Fibroblast of upper back skin (primary cell): ENCODE data around the gene ARHGAP45.
"Not testable (repeated sequence)": the region's sequence is repeated elsewhere in the genome, so short reads cannot be mapped to it uniquely, and the experiment has no call there.

Source experiments
- DNase-seq: peaks from one replicate; pipeline ENCODE4 v3.0.0-alpha.2; 2013

Gene ARHGAP45

DNA sequence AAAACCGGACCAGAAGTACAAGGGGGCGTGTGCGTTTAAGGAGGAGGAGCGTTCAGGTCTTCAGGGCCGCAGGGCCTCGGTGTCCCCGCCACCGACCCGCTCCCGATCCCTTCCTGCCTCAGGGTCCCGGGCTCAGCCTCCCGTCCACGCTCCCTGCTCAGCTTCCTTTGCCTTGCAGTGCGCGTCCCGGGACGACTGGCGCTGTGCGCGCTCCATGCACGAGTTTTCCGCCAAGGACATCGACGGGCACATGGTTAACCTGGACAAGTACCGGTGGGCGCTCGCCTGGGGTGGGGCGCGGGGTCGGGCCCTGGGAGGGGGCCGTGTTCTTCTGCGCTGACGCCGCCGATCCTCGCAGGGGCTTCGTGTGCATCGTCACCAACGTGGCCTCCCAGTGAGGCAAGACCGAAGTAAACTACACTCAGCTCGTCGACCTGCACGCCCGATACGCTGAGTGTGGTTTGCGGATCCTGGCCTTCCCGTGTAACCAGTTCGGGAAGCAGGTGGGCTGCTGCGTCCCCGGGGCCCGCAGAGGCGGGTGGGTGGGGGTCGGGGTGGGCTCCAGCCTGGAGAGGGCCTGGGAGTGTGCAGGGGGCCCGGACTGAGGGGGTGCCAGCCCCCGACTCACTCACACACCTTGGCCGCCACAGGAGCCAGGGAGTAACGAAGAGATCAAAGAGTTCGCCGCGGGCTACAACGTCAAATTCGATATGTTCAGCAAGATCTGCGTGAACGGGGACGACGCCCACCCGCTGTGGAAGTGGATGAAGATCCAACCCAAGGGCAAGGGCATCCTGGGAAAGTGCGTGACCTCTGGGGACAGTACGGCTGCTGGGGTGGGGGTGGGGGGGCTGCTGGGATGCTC lies 38.3 kb downstream of the ARHGAP45 start:
- DNase-seq: peak; percentile 23

DNA sequence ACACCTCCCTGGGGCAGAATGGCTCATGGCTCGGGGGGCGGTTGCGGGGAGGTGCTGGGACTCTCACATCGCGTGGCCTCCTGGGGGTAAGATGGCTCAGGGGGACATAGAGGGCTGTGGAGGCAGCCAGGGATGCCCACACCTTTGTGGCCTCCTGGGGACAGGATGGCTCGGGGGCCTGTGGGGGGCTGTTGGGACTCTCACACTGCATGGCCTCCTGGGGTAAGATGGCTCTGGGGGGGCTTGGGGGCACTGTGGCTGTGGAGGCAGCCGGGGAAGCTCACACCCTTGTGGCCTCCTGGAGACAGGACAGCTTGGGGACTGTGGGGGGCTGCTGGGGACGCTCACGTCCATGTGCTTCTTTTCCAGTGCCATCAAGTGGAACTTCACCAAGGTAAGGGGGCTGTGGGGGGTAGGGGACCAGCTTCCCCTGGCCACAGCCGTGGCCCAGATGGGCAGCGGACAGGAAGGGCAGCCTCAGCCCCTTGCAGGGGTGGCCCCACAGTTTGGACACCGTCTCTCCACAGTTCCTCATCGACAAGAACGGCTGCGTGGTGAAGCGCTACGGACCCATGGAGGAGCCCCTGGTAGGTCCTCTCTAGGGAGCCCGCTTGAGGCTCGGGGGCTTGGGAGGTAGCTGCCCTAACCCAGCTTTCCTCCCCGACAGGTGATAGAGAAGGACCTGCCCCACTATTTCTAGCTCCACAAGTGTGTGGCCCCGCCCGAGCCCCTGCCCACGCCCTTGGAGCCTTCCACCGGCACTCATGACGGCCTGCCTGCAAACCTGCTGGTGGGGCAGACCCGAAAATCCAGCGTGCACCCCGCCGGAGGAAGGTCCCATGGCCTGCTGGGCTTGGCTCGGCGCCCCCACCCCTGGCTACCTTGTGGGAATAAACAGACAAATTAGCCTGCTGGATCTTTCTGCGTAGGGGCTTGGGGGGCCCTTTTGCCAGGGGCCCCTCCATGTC lies 39.2 kb downstream of the ARHGAP45 start:
- no peak for DNase-seq

DNA sequence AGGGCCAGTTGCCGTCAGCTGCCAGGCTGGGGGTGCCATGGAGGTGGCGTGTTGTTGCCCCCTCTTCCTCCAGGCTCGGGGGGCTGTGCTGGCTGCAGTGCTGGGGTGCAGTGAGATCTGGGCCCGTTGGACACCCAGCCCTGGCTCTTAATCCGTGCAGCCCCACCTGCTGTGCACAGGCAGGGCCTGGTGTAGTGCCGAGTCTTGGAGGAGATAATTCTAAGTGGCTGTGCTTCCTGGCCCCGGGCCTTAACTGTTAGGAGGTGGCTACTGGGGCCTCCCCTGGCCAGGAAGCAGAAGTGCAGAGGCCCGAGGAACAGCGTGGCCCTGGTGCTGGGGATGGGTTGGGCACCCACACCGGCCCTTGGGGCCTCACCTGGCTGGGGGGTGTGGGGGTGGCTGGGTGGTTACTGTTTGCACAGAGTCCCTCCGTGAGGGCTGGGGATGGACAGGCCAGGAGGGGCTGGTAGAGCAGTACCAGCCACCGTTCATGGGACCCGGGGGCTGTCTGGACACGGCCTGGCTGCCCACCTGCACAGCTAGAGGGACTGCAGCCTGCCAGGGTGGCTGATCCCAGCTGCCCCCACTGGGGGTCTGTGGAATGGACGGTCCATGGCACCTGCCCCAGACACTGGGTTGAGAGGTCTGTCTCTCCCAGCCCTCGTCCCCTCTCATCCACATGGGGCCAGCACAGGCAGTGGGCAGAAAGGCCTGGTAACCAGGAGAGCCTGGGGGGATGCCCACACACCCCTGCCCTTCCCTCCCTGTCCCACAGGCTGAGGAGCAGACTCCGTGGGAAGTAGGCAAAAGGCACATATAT lies 40.1 kb downstream of the ARHGAP45 start:
- DNase-seq: peak; percentile 37

DNA sequence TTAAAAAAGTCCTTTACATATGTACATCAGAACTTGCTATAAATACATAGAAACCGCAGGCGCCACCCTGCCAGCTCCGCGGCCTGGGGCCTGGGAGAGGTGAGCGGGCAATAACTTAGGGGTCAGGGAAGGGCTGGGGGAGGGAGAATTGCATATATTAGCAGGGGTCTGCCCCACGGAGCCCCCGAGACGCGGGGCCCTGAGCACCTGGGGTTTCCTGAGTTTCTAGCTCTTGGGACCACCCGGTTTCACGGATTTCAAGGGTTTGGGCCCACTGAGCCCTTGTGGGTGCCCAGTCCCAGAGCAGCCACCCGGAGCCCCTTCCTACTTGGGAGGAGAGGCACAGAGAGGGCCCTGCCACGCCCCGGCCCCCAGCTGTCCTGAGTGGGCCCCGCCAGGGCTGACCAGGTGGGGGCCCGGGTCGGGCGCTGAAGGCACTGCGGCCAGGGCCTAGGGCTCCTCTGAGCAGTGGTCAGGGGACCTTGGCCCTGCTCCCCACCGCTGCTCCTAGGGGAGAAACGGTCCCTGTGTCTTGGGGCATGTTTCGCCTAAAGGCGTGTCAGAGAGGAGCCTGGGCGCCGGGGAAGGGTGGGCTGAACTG lies 40.8 kb downstream of the ARHGAP45 start:
- no peak for DNase-seq

DNA sequence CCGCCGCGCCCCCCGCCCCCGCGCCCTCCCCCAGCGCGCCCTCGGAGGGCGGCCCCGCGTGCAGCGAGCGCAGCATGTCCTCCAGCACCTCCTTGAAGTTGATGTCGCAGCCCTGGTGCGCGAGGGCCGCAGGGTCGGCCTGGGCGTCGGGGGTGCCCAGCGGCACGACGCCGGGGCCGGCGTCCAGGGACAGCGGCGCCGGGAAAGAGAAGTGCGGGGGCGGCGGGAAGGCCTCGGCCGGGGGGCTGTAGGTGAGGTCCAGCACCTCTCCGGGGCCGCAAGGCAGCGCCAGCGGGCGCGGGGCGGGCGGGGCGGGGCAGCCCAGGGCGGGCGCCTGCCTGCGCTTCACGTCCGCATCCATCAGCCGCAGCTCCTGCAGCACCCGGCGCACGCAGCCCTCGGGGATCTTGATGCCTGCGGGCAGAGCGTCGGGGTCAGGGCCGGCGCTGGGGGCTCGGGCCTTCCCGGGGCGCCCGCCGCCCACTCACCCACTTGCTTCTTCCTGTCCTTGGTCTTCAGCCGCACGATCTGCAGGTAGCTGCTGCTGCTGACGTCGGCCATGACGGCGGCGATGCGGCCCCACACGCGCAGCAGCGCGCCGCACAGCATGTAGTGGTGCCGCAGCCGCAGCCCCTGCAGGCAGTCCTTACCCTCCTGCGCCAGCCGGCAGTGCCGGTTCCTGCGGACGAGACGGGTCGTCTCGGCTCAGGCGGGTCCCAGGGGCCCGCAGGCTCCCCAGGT lies 41.5 kb downstream of the ARHGAP45 start:
- no peak for DNase-seq

DNA sequence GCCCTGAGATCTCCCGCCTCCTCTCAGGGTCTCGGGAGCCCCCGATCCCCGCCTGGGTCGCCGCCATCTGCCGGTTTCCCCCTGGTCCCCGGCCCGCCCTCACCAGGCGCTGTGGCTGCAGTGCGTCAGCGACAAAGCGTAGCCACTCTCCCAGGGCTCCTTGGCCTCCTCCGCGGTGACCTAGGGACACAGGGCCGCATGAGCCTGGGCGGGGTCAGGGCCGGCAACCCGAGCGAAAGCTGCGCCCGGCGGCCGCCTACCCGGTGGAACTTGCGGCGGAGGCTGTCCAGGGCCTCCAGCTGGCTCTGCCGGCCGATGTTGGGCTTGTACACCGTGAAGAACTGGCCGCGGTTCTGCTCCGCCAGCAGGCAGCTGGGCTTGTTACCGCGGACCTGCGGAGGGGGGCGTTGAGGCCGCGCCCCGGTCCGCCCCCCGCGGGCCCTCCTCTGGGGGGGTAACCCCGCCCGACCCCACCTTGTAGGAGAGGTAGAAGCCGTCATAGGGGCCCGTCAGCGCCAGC lies 42.1 kb downstream of the ARHGAP45 start:
- DNase-seq: no peak

DNA sequence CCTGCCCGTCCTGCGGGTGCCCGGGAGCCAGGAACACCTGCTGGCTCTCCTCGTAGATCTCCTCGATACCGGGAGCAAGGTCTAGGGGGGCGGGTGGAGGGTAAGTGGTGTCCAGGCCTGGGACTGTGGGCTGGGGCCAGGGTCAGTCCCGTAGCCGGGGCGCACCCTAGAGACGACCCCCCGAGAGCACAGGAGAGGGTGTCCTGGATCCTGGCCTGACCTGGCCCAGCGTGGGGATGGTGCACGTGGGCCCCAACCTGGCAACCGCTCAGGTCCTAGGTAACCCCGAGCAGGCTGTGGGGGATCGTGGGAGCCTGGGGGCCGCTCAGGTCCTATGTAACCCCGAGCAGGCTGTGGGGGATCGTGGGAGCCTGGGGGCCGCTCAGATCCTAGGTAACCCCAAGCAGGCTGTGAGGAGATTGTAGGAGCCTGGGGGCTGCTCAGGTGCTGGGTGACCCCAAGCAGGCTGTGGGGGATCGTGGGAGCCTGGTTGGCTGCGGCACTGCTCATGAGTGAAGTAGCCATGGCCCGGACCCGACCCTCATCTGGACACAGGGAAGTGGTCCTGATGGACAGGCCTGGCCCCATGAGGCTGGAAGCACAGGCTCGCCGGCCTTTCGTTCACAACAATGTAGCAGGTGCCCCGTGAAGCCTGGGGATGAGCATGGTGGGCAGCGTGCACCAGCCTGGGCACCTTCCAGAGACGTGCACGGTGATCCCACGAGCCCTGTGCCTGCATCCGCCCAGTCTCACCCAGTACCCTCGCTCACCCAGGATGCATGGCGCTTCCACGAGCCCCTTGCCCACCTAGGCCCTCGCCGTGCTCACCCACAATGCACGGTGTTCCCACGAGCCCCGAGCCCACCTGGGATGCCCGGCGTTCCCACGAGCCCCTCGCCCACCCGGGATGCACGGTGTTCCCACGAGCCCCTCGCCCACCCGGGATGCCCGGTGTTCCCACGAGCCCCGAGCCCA lies 43.0 kb downstream of the ARHGAP45 start:
- no peak for DNase-seq

DNA sequence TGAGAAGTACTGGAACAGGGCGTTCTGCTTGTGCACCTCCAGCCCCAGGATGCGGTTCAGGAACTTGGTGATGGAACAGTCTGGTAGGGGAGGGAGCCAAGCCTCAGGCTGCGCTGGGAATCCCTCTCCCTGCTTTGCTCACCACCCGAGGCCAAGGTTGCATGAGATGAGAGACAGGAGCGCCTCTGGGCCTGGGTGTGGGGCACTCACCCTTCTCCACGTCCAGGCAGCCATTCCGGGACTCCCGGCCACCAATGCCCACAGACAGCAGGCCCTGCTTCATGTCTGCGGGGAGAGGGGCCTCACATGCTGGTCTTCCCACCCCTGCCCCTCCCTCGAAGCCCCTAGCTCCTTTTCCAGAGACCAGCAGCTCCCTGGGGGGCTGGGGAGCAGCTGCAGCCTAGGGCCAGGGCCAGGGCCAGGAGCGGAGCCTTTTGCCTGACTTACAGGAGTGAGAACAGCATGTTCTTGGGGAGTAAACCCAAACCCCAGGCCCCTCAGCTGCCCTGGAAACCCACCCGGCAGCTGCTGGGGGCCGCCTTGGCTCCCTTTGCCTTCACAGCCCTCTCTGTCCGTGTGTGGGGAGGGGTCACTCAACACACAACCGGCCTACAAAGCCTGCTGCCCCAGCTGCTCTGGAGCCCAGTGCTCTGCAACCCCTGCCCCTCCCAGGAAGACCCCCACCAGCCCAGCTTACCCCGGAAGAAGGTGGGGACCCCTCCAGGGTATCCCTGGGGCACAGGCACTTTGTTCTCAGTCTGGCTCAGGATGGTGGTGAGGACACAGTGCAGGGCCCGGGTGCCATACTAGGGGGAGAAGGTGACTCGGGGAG lies 44.1 kb downstream of the ARHGAP45 start:
- DNase-seq: no peak

DNA sequence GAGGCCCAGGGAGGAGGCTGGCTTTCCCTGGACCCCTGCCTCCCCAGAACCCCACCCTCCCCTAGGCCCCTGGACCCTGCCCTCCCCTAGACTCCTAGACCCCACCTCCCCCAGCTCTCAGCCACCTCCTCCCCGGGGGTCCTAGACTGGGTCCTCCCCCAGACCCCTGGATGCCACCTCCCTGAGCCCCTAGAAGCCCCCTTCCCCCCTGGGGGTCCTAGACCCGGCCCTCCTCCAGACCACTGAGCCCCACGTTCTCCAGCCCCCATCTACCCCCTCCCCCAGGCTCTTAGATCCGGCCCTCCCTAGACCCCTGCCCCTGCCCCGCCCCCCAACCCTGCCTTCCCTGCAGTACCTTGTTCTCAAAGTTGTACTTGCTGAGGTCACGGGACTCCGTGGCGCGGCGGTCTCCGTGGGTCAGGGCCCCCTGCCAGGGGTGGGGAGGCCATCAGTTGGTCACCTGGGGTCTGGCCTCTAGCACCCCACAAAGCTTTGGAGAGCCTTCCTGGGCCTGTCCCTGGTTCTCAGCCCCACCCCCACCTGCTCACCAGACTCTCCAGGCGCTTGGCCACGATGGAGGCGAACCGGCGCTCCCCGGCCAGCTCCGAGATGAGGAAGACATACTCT lies 44.8 kb downstream of the ARHGAP45 start:
- no peak for DNase-seq

DNA sequence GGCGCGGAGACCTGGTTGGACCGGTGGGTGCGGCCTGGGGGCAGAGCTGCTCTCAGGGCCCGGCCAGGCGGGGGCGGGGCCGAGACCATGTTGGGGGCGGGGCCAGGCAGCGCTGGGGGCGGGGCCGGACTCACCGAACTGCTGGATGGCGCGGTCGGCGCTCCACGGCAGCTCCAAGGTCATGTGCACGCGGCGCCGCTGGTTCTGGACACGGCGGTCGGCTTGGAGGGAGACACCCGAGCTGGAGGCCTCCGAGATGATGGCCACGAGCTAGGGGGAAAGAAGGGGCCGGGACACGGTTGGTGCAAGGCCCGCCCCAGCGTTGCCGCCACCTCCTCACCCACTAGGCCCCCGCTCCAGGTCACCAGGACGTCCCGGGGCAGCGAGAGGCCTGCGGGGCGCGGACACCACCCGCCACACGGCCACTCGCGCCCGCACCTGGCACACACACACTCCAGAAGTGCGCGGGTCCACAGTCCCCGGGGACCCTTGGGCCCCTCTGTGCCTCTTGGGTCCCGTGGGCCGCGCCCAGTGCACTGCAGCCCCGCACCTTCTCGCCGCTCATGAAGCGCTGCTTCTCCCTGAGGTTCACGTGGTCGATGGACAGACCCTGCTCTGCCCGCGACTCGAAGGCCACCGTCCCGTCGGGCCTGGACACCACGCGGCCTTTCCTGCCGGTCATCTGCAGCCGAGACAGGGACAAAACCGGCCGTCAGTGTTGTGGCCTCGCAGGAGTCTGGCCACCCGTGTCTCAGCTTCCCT lies 45.5 kb downstream of the ARHGAP45 start:
- no peak for DNase-seq

DNA sequence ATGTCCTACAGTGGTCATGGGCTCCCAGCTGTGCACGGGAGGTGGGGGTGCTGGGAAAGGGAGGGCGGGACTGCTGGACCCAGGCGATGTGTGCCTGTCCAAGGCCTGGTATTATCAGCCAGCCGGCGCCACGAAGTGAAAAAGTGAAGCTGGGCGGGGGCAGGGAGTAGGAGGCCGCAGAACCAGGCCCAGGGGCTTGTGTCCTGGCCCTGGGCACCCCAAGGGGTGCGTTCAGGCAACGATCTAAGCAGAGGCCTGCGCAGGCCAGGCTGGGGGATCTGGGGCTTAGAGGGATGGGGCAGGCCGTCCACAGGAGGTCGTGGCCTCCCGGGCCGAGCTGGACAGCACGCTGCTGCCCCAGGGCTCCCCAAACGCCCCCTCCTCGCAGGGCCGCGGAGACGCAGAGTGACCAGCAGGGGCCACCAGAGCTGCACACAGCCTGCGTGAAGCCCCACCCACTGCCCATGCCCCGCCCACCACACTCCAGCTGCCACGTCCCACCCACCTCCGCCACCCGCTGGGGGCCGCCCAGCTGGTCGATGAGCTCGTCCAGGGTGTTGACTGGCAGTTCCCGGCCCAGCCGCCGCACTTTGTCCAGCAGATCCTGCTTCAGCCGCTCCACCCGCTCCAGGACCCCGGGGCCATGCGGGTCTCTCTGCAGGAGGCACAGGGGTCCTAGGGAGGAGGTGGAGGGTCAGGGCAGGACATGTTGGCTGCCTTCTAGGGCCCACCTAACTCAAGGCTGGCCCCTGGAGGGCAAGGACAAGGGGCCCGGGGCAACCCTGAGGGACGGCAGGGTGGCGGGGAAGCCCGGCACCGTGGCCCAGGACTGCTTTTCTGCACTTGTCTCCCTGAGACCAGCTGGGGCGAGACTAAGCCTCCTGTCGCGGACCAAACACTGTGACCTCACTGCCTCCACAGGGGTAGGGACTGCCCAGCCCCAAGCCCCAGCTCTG lies 46.3 kb downstream of the ARHGAP45 start:
- peak; percentile 92 for DNase-seq

DNA sequence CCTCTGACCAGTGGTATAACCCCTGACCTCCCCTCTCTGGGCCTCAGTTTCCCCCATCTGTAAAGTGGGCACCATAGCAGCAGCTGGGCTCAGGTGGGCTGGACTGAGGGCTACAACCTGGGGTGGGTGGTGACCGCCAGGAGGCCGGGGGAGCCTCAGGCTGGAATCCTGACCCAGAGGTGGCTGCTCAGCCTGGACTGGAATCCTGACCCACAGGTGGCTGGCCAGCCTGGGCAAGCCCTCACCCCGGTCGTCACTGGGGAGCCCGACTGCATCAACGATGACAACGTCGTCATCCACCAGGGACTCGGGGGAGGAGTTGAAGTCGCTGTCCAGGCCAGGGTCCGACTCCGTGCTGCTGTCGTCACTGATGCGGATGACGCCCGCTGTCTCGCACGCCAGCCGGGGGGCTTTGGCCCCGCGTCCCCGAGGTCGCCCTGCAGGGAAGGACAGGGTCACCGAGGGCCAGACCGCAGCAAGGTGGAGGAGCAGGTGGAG lies 47.1 kb downstream of the ARHGAP45 start:
- no peak for DNase-seq

DNA sequence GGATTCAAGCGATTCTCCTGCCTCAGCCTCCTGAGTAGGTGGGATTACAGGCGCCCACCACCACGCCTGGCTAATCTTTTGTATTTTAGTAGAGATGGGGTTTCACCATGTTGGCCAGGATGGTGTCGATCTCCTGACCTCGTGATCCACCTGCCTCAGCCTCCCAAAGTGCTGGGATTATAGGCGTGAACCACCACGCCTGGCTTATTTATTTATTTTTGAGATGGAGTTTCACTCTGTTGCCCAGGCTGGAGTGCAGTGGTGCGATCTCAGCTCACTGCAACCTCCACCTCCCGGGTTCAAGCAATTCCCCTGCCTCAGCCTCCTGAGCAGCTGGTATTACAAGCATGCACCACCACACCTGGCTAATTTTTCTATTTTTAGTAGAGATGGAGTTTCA lies 47.8 kb downstream of the ARHGAP45 start:
- not testable (repeated sequence) for DNase-seq

DNA sequence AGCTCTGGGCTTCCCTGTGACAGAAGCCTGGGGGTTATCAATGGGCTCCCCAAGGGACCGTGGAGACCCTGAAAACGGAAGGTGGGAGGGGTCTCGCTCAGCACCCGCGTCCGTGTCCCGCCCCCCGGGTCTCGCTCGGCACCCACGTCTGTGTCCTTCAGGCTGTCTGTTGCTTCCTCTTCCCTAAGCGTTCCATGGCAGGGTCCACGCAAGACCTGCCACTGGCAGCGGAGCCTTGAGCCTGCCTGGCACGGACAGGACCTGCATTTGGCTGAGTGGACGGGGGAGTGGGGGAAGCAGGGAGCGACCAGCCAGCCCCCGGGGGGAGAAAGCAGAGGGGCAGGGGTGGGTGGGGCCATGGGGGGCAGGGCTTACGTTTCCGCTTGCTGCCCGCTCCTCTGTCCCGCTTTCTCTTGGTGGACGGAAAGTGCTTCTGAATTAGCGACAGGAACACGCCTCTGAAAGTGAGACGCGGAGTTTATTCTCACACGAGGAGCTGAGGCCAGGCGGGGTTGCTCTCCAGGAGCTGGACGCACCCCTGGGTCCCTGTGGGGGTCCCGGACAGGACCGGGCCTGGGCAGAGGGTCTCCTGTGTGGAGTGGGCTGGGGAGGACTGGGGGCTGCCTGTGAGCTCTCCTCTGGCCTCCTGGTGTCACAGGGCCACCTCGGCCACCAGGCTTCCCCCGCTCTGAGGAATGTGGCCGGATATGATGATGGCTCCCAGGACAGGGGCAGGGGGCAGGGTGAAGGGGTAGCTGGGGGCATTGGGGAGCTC lies 48.9 kb downstream of the ARHGAP45 start:
- DNase-seq: no peak

DNA sequence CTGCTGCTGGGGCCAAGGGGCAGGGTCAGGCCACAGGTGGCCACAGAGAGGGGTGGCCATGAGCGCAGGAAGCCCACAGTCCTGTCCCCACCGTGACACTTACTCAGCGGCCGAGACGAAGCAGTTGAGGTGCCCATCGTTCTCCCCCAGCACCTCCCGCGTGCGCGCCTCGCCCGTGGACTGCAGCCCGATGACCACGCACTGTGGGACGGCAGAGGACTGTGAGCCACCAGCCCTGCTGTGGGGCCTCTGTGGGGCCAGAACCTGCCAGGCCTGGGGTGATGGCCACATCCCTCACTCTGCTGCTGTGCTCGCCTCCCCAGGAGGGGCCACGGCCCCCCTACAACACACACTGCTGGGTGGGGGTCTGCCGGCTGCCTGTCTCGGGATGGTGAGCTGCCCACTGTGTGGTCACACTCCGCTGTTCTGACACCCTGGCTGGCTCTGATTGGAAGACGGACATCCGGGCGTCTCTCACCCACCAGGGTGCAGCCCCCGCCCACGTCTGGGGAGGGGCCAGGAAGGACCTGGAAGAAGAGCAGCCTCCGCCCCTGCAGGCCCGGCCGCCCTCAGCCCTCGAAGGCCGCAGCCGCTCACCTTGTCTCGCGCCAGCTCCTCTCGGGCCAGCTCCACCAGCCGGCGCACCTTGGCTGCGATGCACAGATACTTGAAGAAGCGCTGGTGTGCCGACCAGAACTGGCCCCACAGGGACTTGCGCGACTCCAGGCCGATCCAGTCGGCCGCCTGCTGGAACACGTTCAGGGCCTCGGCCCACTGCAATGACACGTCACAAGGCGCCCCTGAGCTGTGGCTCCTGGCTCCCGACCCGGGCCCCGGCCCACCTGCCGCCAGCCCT lies 50.0 kb downstream of the ARHGAP45 start:
- DNase-seq: no peak
